T47D (cell line): ENCODE data around the gene SLC38A10.

Source experiments
- DNase-seq, 2 experiments: peaks; one replicate each; pipeline versions ENCODE4 v3.0.0 to v3.0.0-alpha.2; 2011 to 2012; ENCODE audit warnings: low read depth in 1 of 2, low spot score in 1 of 2
- JUND ChIP-seq: IDR thresholded peaks from 2 replicates; pipeline ENCODE4 v1.6.1; 2012; ENCODE audit warnings: low read depth
- in situ Hi-C: cut with HindIII; loops from 2 replicates; pipeline ENCODE4 v1.10.0; 2016; ENCODE audit warnings: low sequenced_read_pairs, low pct_unique_long_range_greater_than_20kb

Gene SLC38A10

DNA sequence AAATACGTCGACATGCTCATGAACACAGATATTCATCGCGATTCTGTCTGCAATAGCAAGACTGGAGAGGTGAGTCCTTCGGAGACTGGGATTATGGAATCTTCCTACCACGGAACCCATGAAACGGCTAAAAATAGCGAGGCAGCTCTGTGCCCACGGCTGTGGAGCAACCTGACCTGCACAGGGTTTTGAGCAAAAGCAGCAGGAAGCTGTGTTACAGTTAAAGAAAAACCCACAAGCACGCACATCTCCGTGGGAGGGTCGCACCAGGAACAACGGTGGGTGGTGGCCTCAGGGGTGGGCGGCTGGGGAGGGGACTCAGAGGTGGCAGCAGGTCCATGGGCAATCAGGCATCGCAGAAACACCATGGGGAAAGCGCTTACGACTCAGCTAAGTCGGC is 24.8 kb downstream of the SLC38A10 start:
- TF ChIP-seq JUND: no peak
- in situ Hi-C loops: no loop called here
- no peak for DNase-seq

DNA sequence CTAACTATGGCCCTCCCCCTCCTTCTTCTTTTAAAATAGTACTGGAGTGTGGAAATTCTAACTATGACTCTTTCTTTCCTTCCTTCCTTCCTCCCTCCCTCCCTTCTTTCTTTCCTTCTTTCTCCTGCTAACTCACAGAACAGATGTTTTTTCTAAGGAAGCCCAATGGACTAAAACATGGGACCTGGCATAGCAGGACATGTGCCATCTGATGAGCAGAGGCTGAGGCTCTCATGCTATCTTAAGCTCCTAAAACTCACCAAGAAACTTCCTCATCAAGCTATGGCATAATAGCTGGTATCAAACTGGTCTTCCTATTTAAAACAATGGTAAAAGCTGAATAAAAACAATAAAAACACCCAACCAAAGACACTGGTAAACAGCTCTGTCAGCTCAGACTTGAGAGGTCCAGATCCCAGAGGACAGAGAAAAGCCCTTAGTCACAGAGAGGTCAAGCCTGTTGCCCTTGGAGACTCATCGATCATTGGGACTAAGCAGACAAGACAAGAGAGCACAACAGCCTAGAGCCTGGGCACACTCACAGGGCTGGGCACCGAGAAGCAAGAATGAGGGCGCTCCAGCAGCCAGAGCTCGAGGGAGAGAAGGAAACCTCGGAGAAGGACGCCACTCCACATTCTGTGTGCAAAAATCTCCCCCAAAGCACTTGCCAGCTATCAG is 27.6 kb downstream of the SLC38A10 start:
- no peak for DNase-seq
- in situ Hi-C loops: no loop called here
- TF ChIP-seq JUND: no peak

DNA sequence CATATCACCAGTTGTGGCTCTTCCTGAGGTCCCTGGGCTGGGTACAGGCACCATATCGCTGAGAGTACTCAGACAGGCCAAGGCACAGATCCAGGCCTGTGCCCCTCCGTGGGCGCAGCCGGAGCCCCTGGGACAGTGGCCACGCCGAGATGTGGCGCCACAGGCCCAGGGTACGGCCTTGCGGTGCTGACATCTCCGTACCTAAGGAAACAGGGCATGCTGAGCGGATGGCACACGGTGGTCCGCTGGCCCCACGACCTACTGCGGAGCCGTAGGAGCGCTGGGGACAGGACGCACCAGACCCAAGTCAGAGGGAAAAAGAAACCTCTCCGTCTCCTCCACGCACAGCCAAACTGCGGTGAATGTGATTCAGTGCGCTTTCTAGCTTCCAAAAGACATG is 29.5 kb downstream of the SLC38A10 start:
- no peak for DNase-seq
- no peak for TF ChIP-seq JUND
- in situ Hi-C loops: no loop called here

DNA sequence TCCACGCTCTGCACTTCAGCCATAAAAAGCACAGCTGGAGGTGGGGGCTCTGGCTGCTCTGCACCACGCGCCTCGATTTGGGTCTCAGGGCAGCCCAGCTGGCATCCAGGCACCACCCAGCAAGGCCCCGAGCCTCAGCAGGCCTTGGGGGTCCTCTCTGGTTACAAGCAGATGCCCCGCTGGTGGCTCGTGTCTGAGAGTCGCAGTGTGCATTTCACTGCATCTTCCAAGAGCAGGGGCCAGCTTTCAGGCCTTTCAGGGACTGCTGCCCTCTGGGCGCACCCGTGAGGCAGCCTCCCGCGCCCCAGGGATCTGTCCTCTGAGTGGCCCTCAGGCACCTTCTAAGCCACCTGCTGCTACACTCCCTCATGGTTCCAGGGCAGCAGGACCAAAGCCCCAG is 30.5 kb downstream of the SLC38A10 start:
- in situ Hi-C loops: no loop called here

DNA sequence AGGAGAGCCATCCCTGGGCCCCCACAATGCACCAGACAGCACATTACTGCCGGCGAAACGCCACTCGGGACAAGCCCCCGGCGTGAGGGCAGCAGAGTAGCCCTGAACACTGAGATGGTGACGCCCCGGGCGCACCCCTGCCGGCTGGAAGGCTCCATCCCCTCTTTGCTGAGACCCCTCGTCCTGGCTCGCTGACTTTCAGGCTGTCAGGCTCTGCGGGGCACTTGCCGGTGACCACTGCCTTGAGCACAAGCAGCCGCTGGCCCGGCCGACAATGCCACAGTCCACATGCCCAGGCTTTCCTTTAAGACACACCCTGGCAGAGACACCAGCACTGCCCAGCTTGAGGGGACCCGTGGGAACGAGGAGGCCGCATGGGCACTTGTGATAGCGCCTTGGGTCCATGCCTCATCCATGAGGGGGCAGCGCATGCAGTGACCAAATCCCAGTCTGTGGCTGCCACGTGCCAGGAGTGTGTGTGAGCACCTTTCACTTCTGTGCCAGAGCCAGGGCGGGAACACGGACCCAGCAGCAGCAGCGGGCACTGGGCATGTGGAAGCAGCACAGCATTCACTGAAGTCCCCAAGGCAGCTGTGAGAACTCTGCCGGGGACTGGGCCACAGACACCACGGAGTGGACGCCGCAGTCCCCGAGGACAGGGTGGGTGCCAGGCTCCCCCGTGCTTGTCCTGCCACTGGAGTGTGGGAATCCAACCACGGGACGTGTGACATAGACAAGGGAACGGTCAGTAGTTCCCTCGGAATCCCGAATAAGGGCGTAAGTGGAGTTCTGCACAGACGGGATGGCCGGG is 31.5 kb downstream of the SLC38A10 start:
- DNase-seq: no peak
- TF ChIP-seq JUND: no peak
- in situ Hi-C loops: no loop called here

More for the DNA sequence above, 30.5 kb downstream of the SLC38A10 start:
- no peak for TF ChIP-seq JUND
- DNase-seq: no peak

DNA sequence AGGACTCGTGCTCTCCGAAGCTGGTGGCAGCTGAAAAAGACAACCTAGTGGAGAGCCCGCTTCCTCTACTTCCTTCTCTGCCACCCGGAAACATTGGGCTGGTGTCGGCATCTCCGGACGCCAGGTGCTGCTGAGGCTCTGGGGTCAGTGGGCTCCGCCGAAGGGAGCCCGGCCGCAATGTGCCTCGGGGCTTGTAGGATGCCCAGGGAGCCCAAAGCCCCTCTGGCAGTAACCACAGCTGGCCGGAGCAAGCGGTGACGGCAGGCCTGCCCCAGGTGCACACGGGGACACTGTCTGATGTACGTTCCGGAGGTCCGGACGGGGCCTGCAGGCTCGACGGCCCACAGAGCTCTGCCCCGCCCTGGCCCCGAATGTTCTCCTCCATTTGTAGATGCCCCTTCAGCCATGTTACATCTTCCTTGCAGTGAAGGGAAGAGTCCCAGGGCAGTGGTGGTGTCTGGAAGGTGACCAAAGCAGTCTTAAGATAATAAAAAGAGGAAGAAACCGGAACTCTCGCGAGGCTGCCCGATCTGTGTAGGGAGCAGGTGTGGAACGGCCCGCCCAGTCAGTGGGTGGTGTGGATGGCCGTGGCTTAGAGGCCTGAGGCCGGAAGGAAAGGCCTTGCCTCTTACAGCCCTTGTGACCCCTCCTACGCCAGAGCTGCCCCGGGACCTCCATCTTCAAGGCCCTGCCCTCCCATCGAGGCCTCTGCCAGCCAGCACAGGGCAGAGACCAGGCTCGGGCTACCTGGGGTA is 33.3 kb downstream of the SLC38A10 start:
- no peak for DNase-seq
- in situ Hi-C loops: no loop called here
- TF ChIP-seq JUND: no peak

DNA sequence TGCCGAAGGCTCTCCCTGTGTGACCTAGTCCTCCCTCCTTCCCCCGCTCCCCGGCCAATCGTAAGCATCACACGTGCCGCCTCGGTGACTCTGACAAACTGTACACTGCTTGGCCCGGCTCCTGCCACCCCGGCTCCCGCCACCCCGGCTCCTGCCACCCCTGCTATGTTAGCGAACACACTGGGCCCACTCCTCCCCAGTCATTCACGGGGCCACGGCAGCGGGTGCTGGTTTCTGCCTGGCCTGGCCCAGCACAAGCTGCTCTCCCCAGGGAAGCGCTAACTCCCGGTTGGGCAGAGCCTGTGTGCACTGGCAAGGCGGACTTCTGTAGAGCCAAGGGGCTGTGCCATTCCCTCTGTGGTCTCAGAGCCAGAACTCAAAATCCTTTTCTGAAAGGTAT is 34.0 kb downstream of the SLC38A10 start:
- no peak for TF ChIP-seq JUND
- in situ Hi-C loops: no loop called here

DNA sequence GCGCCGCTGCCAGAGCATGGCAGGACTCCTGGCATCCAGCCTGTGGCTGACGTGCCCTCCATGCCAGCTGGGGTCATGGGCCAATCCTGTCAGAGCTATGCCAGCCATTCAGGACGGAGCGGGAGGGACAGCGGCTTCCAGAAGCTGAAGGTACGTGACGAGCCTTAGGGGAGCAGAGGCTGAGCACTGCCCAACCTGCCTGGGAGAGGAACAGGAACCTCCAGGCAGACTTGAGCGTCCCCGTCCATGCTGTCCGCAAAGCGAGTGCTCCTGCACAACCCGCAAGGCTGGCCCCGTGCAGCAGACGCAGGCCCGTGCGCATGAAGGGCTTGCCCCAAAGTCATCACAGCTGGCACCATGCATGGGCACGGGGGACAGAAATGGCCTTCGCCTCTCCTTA is 34.5 kb downstream of the SLC38A10 start:
- in situ Hi-C loops: no loop called here
- TF ChIP-seq JUND: no peak
- no peak for DNase-seq

More for the DNA sequence above, 34.0 kb downstream of the SLC38A10 start:
- DNase-seq: no peak

DNA sequence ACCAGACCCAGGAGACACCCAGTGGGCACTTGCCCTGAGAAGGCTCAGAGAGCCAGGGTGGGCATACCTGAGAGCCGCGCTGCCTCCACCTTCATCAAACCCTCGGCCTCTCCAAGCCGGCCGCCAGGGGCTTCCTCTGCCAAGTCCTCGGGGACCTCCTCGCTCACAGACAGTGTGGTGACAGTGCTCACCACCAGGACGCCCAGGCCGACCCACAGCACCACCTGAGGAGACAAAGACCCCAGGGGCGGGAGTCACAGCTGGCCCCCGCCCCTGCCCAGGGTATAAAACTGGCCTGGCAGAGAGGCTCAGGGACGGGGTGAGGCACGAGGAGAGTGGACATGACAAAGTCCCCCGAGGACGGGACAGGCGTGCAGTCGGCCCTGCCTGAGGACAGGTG is 34.9 kb downstream of the SLC38A10 start:
- in situ Hi-C loops: no loop called here
- TF ChIP-seq JUND: no peak
- no peak for DNase-seq

DNA sequence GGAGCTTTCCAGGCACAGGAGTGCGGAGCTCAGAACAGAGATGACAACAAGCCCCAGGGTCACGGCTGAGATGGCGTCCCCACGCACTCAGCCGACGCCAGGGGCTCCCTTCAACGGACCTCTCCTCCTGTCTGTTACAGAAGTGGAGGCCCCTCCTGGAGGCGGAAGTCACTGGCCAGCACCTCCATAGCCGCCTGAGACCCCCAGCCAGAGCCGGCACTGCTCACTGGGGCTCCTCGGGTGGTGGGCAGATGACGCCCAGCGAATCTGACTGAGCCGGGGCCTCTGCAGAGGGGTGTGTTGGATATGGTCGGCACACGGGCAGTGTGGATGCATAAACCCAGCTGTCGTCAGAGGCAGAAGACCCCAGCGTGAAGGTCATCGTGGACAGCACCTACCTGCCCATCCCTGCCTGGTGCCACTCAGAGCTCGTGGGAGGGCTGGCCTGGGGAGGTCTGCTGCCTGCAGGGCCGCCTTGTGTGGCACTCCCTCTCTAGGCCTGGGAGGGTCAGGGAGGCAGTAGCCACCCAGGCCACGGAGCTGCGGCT is 36.0 kb downstream of the SLC38A10 start:
- in situ Hi-C loops: no loop called here
- TF ChIP-seq JUND: no peak

DNA sequence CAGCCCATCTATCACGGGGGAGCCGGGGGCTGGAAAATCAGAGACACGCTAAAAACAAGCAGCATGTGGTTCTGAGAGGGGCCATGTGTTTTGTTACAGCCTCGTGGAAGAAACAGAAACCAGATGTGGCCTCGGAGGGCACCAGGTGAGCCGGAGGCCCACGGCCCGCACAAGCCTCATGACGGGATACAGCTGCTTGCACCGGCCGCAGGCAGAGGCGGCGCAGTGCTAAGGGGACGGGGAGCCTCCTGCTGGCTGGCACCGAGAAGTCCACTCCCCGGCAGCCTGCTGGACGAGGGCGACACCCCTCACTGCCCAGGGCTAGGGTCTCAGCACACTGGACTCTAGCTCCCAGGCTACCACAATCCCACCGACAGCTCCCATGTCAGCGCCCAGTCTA is 36.8 kb downstream of the SLC38A10 start:
- TF ChIP-seq JUND: no peak
- DNase-seq: no peak
- in situ Hi-C loops: no loop called here

More for the DNA sequence above, 36.0 kb downstream of the SLC38A10 start:
- DNase-seq: no peak

DNA sequence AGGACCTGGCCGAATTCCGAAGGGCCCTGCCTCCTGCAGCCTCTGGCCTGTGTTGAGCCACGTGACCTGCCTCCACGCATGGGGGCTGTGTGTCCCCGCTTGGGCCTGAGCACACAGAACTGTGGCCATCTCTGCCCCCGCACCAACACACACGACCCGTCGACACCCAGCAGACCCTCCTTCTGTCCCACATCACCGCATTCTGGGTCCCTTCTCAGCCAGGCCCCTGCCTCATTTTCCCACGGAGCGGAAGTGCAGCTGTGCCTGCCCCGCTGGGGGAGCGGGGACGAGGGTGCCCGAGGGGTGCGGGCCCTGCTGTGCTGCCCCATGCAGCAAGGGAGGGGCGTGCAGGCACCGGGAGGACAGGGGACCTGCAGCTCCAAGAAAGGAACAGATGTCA is 37.6 kb downstream of the SLC38A10 start:
- DNase-seq: no peak
- in situ Hi-C loops: no loop called here
- TF ChIP-seq JUND: no peak
